Vagina (tissue), 2 donors: ENCODE measurements around the gene BIN2.

Experiments
- CTCF ChIP-seq, 3 experiments: fragments of 450-650 bp in 2 of 3; fragments of 200-600 bp in 1 of 3; sonication (generic) in 1 of 3; IDR thresholded peaks; one replicate each; pipeline ENCODE4 v1.5.1; 2017 to 2019; ENCODE audit warnings: antibody characterized with exemption in 3 of 3, mild to moderate bottlenecking in 2 of 3, moderate library complexity in 2 of 3
- POLR2AphosphoS5 ChIP-seq, 2 donors: sonication (generic); formaldehyde crosslinking; IDR thresholded peaks; one replicate each; pipeline ENCODE4 v1.9.0; 2017; ENCODE audit warnings: antibody characterized with exemption in 2 of 2, mild to moderate bottlenecking in 2 of 2, low read depth in 1 of 2; ENCODE audit not compliant: insufficient read depth in 1 of 2

GRCh38 chr12:51323317-51323960 lies 535 bp downstream of the BIN2 start:
- no peak for TF ChIP-seq CTCF (IDR thresholded peaks at IDR 0.05)
- no peak for TF ChIP-seq POLR2AphosphoS5 (IDR thresholded peaks at IDR 0.05; ENCODE audit: insufficient read depth in 1 of 2, low read depth in 1 of 2)
